MM.1S (cell line): ENCODE measurements around the gene GALNT9.

Experiments used
- EZH2phosphoT487 ChIP-seq: fragments of 300-600 bp; sonication (generic); IDR thresholded peaks from 2 replicates; pipeline ENCODE4 v1.6.1; 2018; ENCODE audit warnings: antibody characterized with exemption, low read length
- TF ChIP-seq, protein P1 (sequence below): fragments of 300-600 bp; sonication (generic); IDR thresholded peaks from 2 replicates; pipeline ENCODE4 v1.5.1; 2016; ENCODE audit warnings: antibody characterized with exemption, low read length, mixed read lengths

DNA sequence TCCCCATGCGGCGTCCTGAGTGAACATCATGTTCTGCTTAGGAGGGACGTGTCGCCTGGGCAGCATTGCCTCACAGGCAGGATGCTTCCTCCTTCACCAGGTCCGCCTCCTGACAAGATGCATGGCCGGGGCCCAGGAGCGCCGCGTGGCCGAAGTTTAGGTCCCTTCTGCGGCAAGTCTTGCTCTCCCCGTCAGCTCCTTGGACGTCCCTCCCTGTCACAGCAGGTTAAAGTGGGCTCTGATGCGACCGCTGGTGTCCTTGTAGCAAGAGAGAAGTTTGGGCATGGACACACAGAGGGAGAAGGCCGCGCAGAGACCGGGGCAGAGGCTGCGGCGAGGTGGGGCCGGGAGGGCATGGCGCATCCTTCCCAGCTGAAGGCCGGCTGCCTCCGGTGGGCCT lies 9.4 kb upstream of the GALNT9 start:
- no peak for TF ChIP-seq EZH2phosphoT487
- TF ChIP-seq, protein P1, sequence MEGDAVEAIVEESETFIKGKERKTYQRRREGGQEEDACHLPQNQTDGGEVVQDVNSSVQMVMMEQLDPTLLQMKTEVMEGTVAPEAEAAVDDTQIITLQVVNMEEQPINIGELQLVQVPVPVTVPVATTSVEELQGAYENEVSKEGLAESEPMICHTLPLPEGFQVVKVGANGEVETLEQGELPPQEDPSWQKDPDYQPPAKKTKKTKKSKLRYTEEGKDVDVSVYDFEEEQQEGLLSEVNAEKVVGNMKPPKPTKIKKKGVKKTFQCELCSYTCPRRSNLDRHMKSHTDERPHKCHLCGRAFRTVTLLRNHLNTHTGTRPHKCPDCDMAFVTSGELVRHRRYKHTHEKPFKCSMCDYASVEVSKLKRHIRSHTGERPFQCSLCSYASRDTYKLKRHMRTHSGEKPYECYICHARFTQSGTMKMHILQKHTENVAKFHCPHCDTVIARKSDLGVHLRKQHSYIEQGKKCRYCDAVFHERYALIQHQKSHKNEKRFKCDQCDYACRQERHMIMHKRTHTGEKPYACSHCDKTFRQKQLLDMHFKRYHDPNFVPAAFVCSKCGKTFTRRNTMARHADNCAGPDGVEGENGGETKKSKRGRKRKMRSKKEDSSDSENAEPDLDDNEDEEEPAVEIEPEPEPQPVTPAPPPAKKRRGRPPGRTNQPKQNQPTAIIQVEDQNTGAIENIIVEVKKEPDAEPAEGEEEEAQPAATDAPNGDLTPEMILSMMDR, result no peak
